Smooth muscle cell (in vitro differentiated cells): ENCODE measurements around the gene UVRAG. TPM values are rescaled to one million over a fixed set of nuclear protein-coding genes. Genes with fewer than 3 reads are reported as not detected.
"Not testable (repeated sequence)": the region's sequence is repeated elsewhere in the genome, so short reads cannot be mapped to it uniquely, and the experiment has no call there.

Experiments used
- DNase-seq: peaks from one replicate; lab custom pipeline; 2025; ENCODE audit not compliant: unreplicated experiment; lab: John Stamatoyannopoulos, UW
- H2AFZ ChIP-seq: fragments of 200-600 bp; sonication (generic); 2 replicates; pipeline ENCODE4 v1.6.0; 2016; ENCODE audit warnings: antibody characterized with exemption, low read depth, mild to moderate bottlenecking
- H3F3A ChIP-seq: fragments of 200-600 bp; sonication (generic); 2 replicates; pipeline ENCODE4 v1.6.0; 2017; ENCODE audit warnings: antibody characterized with exemption, low read depth
- H3K27ac ChIP-seq: fragments of 200-600 bp; sonication (generic); 2 replicates; pipeline ENCODE4 v1.5.1; 2016; ENCODE audit warnings: low read depth, mild to moderate bottlenecking
- H3K27me3 ChIP-seq: fragments of 200-600 bp; sonication (generic); 2 replicates; pipeline ENCODE4 v1.6.1; 2016; ENCODE audit warnings: low read depth, mild to moderate bottlenecking
- H3K36me3 ChIP-seq: fragments of 200-600 bp; sonication (generic); 2 replicates; pipeline ENCODE4 v1.5.1; 2016; ENCODE audit warnings: low read depth
- H3K4me1 ChIP-seq: fragments of 200-600 bp; sonication (generic); 2 replicates; pipeline ENCODE4 v1.5.1; 2016; ENCODE audit warnings: low read depth
- H3K4me2 ChIP-seq: fragments of 200-600 bp; sonication (generic); 2 replicates; pipeline ENCODE4 v1.6.0; 2016; ENCODE audit warnings: mild to moderate bottlenecking
- H3K4me3 ChIP-seq: fragments of 200-600 bp; sonication (generic); 2 replicates; pipeline ENCODE4 v1.5.1; 2016; ENCODE audit warnings: mild to moderate bottlenecking
- H3K79me2 ChIP-seq: fragments of 200-600 bp; sonication (generic); 2 replicates; pipeline ENCODE4 v1.6.0; 2016; ENCODE audit warnings: low read depth, mild to moderate bottlenecking
- H3K9ac ChIP-seq: fragments of 200-600 bp; sonication (generic); 2 replicates; pipeline ENCODE4 v1.6.0; 2016; ENCODE audit warnings: low read depth
- H3K9me3 ChIP-seq: fragments of 200-600 bp; sonication (generic); replicated peaks from 2 replicates; pipeline ENCODE4 v1.5.1; 2016; ENCODE audit warnings: low read depth
- H4K20me1 ChIP-seq: fragments of 200-600 bp; sonication (generic); 2 replicates; pipeline ENCODE4 v1.6.0; 2016; ENCODE audit warnings: low read depth
- WGBS: methylation state at CpG from one replicate; pipeline ENCODE4 v1.1.7; 2016; ENCODE audit warnings: low lambda C conversion rate; 5-methylcytosine and 5-hydroxymethylcytosine counted together
- polyA plus RNA-seq: library from polyadenylated mRNA; unstranded; fragments of >200 nt; fragmentation: Nextera tagmentation; extraction: Ambion mirVana; gene quantifications from 2 replicates; pipeline ENCODE4 v1.2.1, GENCODE V29; 2016
- total RNA-seq: library from RNA; depleted of rRNA; stranded (reverse); fragments of >200 nt; gene quantifications from 2 replicates; pipeline ENCODE4 v1.2.3, GENCODE V29; 2014
- TF ChIP-seq, protein P1 (sequence below): fragments of 200-600 bp; sonication (generic); IDR thresholded peaks from 2 replicates; pipeline ENCODE4 v1.5.1; 2017; ENCODE audit warnings: borderline replicate concordance, mild to moderate bottlenecking, antibody characterized with exemption; ENCODE audit not compliant: insufficient read depth, poor library complexity, severe bottlenecking

UVRAG gene
- total and polyA plus RNA-seq, 2 experiments from 2014 or later: 12.9 to 20.2 TPM

DNA sequence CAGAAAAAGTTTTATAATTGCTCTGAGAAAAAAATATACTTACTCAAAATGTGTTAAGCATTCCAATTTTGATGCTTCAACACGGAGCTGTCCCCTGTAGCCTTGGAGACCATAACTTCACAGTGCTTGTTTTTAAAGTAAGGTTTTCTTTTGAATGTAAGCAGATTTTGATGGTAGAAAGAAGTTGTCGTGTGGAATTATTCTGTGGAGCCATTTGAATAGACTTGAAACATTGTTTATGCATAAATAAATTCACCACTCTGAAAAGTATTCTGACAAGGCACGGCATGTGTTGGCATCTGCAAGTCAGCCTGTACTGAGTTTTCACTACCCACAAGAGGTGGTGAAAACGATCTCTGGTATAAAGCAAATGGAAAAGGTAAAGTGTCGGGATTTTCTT is 115.5 kb downstream of the UVRAG start:
- H3K27me3 ChIP-seq: no peaks in the 10 kb centered on the region
- no peak overlapping the region for H3K4me3 ChIP-seq
- no peak overlapping the region for H3K9ac ChIP-seq
- no peaks in the 10 kb centered on the region for H3K36me3 ChIP-seq
- no peak overlapping the region for H2AFZ ChIP-seq
- no peak overlapping the region for H3K4me2 ChIP-seq
- peaks cover 6% of the 10 kb centered on the region for H4K20me1 ChIP-seq
- H3K4me1 ChIP-seq: peaks cover 6% of the 10 kb centered on the region
- TF ChIP-seq, protein P1, sequence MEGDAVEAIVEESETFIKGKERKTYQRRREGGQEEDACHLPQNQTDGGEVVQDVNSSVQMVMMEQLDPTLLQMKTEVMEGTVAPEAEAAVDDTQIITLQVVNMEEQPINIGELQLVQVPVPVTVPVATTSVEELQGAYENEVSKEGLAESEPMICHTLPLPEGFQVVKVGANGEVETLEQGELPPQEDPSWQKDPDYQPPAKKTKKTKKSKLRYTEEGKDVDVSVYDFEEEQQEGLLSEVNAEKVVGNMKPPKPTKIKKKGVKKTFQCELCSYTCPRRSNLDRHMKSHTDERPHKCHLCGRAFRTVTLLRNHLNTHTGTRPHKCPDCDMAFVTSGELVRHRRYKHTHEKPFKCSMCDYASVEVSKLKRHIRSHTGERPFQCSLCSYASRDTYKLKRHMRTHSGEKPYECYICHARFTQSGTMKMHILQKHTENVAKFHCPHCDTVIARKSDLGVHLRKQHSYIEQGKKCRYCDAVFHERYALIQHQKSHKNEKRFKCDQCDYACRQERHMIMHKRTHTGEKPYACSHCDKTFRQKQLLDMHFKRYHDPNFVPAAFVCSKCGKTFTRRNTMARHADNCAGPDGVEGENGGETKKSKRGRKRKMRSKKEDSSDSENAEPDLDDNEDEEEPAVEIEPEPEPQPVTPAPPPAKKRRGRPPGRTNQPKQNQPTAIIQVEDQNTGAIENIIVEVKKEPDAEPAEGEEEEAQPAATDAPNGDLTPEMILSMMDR: no peak
- WGBS: 92% methylated on average over 5 of the region's 5 CpGs
- H3F3A ChIP-seq: no peaks in the 10 kb centered on the region
- no peaks in the 10 kb centered on the region for H3K79me2 ChIP-seq
- DNase-seq: no peak
- no peak overlapping the region for H3K27ac ChIP-seq
- H3K9me3 ChIP-seq: no peaks in the 10 kb centered on the region

DNA sequence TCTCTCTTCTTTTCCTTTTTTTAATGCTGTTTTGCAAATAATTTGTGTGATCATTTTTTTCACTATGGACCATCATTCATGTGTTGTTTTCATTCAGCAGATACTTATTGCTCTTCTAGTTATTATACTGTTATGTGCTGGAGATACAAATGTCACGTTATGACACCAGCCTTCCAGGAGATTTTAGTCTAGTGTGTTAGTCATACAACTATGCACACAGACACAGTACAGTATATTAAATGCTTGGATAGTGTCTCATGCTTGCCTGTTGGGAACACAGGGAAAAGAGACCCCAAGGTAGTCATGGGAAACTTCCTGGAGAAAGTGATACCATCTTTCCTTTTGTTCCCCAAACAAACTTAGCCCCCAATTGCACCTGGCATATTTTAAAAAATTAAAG is 116.1 kb downstream of the UVRAG start:
- Histone ChIP-seq H4K20me1 (peaks cover 6% of the 10 kb centered on the region), H3K4me2 (no peak overlapping the region), H3K79me2 (no peaks in the 10 kb centered on the region), H3K9ac (no peak overlapping the region), H2AFZ (no peak overlapping the region), H3K27me3 (no peaks in the 10 kb centered on the region), H3K9me3 (no peaks in the 10 kb centered on the region), H3K36me3 (no peaks in the 10 kb centered on the region), H3K27ac (no peak overlapping the region), H3K4me1 (peaks cover under 1% of the 10 kb centered on the region), H3K4me3 (no peak overlapping the region), H3F3A (no peaks in the 10 kb centered on the region)
- no peak for DNase-seq
- TF ChIP-seq, protein P1: no peak
- 38% methylated on average over 1 of the region's 1 CpG for WGBS

DNA sequence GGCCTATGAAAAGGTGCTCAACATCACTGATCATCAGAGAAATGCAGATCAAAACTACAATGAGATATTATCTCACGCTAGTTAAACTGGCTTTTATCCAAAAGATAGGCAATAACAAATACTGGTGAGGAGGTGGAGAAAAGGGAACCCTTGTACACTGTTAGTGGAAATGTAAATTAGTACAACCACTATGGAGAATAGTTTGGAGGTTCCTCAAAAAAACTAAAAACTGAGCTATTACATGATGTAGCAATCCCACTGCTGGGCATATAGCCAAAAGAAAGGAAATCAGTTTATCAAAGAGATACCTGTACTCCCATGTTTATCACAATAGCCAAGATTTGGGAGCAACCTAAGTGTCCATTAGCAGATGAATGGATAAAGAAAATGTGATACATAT is 118.7 kb downstream of the UVRAG start:
- WGBS: 100% methylated on average over 1 of the region's 1 CpG
- H3K4me3 ChIP-seq, H3K9ac ChIP-seq, H3K27me3 ChIP-seq, H3F3A ChIP-seq, H3K4me2 ChIP-seq, H3K9me3 ChIP-seq, H3K79me2 ChIP-seq, H3K36me3 ChIP-seq, H3K27ac ChIP-seq, DNase-seq, H2AFZ ChIP-seq, H4K20me1 ChIP-seq, H3K4me1 ChIP-seq: not testable (repeated sequence)

DNA sequence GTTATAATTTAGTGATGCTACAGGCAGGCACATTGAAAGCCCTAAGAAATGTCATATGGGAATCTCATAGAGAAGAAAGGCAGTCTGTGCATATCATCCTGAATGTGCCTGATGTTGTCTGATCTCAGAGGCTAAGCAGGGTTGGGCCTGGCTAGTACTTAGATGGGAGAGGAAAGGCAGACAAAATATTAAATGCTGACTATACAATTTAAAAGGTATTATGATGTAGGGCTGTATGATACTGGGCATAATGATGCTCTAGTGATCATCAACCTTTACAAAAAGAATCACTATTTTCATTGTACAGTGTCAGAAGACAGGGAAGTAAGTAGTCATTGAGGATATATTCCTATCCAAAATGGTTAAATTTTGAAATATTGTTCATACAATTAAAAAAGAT is 119.8 kb downstream of the UVRAG start:
- H2AFZ ChIP-seq: no peak overlapping the region
- no peak overlapping the region for H3K9ac ChIP-seq
- H3K79me2 ChIP-seq: no peaks in the 10 kb centered on the region
- no peak overlapping the region for H3K4me3 ChIP-seq
- TF ChIP-seq, protein P1: no peak
- H4K20me1 ChIP-seq: peaks cover 6% of the 10 kb centered on the region
- H3K27me3 ChIP-seq: no peaks in the 10 kb centered on the region
- H3K4me1 ChIP-seq: no peaks in the 10 kb centered on the region
- no peaks in the 10 kb centered on the region for H3K36me3 ChIP-seq
- H3F3A ChIP-seq: no peaks in the 10 kb centered on the region
- no peak overlapping the region for H3K4me2 ChIP-seq
- H3K9me3 ChIP-seq: no peaks in the 10 kb centered on the region
- no peak overlapping the region for H3K27ac ChIP-seq
- DNase-seq: no peak
